ENCODE data around the gene CCL27.

The CCL27 gene

DNA sequence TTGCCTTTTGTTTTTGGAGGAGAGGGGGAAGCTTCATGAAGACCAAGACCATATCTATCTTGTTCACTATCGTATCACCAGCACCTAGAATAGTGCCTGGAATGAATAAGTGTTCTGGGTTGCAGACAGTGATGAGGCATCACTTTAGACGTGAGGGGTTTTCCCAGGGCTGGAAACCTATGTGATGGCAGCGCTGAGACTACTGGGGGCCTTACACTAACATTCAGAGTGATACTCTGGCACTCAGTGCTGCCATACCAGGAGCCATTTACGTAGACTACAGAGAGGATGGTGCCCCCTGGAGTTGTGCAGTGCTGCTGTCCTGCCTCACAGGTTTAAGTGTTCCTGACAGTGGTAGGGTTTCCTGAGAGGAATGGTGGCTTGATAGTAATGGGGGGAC is 21.7 kb upstream of the CCL27 start:
- DNase-seq: no peak

DNA sequence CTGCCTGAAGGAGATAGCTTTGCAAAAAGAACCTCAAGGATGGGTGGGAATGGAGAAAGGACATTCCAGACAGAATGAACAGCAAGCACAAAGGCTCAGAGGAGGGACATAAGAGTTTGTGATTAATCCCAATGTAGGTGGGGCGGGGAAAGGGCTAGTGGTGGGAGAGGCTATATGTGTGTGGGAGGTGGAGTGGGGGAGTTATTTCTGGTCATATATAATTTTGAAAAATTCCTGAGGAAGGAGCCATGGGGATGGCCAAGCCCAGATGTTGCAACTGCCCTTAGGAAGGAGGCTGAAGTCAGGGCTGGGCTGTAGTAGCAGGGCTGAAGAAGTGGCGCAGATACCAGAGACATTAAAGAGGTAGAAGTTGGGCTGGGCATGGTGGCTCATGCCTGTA is 13.4 kb upstream of the CCL27 start:
- DNase-seq: no peak

DNA sequence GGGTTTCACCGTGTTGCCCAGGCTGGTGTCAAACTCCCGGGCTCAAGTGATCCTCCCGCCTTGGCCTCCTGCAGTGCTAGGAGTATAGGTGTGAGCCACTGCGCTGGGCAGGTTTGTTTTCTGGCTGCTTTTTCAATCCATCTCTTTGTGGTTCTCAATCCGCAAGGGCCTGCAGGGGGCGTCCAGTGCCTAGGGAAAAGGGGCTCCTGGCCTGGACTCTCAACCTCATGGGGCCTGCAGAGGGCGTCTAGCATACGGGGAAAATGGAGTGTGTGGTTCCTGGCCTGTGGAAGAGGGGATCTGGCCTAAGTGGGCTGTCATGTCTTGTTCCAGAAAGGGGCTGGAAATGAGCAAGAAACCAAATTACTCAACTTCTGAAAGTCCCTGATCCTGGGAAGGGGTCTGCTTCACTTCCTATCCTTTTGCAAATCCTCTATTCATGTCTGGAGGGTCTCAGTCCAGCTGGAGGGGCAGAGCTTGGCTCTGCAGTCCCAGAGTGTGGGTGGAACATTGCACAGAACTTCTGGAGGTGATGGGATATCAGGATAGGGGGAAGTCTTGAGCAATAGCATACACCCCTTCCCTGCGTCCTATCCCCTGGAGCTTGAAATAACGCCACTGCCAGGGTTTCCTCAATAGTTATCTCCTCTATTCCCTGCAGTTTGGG is 12.7 kb upstream of the CCL27 start:
- peak; percentile 89 for DNase-seq

DNA sequence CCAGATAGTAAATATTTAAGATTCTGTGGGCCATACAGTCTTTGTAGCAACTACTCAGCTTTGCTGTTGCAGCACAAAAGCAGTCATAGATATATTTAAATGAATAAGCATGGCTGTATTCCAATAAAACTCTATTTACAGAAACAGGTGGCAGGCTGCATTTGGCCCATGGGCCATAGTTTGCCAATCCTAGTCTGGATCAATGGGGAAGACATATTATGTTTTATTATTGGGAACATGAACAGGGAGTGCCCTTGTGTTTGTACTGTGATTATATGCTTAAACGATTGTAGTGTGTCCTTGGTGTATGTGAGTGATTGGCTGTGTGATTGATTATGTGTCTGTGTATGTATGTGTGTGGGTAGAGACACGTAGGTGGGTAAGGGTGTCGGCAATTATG is 12.0 kb upstream of the CCL27 start:
- DNase-seq: no peak

DNA sequence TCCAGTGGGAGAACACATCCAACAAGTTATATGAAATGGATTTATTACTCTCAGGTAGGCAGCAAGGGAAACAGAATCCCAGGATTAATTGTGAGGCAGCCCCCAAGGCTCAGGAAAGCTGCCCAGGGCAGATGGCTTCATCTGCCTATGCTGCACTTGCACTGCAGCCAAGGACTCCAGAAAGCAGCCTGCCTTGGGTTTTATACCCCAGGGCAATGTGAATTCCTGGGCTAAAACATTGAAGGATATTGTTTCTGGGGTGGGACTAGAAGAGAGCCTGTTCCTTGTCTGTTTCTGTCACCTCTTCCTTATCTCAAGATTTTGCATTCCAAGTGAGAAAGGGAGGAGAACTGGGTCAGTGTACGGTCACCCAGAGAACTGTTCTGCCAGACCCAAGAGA is 8.8 kb upstream of the CCL27 start:
- DNase-seq: no peak

DNA sequence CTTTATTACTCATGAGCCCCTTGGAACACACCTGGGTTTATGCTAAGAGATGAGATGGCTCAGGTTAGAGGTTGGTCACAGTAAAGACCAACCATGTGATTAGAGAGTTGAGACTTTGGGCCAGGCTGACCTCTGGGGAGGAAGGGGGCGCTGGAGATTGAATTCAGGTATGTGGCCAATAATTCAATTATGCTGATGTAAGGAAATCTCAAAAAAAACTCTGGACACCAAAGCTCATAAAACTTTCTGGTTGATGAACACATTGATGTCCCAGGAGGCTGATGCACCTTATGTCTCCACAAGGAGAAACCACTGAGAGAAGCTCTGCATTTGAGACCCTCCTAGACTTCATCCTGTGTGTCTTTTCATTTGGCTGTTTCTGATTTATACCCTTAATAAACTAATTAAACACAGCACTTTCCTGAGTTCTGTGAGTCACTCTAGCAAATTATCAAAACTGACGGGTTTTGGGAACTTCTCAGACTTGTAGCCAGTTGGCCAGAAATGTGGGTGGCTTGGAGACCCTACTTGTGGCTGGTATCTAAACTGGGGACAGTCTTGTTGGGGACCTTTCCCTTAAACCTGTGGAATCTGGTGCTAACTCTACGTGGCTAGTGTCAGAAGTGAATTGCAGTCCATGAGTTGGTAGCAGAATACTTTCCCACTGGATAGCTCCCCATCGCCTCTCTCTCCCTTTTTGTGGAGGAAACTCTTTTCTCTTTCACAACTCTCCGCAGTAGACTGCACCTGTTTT is 7.5 kb upstream of the CCL27 start:
- DNase-seq: no peak

DNA sequence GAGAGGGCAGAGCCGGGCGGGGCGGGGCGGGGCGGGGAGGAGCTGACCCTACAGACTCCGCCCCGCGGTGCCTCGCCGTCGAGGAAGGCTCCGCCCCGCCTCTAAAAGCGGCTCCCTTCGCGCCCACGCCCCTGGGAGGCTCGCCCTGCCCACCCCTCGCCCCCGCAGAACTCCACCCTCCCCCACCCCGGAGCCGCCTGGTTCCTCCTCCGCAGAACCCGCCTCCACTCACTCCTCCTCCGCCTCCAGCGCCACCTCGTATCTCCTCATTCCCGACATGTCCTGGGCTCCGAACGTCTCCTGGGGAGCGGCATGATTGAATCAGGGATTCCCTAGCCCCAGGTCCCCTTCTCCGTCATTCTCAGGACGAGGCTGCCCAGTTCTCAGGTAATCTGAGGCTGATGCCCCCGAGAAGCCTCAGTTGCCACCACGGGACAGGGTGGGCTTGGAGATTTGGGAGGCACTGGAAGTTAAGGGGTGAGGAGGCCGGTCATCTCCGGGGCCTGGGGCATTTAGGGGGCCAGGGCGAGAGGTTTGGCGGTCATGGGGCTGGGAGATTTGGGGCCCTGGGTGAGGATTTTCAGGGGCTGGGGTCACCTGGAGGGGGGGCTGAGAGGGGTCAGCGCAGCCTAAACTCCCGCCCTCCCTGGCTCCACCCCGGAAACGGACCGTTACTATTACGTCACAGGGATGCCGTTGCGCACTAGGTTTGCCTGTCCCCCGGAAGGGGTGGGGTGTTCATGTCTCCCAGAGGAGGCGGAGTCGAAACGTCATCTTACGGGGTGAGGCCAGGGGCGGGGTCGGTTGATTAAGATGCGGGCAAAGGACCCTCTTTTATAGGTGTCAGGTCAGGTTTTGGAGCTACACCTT is 3.2 kb upstream of the CCL27 start:
- DNase-seq: peak; percentile 98

DNA sequence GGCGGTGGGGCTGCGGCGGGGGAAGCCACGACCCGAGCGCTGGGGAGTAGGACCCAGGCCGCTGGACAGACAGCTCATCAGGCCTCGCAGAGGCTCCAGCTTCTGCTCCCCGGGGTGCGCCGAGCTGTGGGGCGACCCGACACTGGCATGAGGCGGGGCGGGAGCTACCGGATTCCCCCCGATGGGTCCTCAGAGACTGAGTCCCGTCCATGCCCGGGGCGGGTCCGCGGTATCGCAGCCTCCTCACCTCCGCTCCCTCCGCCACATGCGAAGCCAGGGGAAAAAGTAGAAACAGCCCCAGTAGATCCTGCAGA is 2.6 kb upstream of the CCL27 start:
- DNase-seq: no peak

DNA sequence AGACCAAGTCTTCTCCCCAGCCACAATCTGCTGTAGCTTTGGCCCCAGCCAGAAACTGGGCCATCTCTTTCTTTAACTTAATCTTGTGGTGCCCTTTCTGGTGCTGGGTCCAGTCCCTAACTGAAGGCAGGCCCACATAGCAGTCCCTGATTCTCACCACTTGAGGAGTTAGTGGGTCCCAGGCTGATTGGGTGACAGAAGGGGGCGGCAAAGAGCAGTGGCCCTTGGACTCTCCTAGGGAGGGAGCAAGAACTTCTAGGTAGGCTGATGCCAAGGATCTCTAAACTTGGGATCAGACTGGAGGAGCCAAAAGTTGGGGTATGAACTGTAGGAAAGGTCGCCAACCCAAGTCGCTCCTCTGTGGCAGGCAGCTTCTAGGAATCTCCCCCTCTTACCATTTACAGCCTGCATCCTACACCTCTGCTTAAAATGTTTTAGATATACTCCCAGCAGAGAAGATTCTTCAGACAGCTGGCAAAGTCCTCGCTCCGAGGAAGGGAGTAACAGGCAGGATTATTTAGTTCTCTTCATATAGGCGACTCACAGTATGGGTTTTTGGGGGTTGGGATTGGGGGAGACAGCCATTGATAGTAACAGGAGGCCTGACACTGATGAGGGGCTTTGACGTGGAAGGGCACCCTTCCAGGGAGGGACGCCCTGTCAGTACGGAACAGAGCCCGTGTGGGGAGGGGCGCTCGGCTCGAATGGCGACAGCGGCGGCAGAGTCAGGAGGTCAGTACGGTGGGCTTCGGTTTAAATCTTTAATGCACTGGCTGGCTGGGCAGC is 2.0 kb upstream of the CCL27 start:
- peak; percentile 13 for DNase-seq

DNA sequence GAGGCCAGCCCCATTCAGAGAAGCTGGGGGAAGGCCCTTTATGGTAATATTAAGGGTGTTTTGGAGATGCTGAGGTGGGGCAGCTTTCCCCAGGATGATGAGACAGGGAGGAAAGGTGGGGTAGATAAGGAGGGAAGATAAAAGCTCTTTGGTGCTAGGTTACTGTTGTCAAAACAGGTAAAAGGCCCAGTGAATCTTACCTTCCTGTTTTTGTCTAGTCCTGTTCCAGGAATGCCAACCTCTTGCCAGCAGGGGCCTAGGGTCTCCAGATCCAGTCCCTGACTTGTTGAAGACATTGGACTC is 797 bp upstream of the CCL27 start:
- DNase-seq: no peak

DNA sequence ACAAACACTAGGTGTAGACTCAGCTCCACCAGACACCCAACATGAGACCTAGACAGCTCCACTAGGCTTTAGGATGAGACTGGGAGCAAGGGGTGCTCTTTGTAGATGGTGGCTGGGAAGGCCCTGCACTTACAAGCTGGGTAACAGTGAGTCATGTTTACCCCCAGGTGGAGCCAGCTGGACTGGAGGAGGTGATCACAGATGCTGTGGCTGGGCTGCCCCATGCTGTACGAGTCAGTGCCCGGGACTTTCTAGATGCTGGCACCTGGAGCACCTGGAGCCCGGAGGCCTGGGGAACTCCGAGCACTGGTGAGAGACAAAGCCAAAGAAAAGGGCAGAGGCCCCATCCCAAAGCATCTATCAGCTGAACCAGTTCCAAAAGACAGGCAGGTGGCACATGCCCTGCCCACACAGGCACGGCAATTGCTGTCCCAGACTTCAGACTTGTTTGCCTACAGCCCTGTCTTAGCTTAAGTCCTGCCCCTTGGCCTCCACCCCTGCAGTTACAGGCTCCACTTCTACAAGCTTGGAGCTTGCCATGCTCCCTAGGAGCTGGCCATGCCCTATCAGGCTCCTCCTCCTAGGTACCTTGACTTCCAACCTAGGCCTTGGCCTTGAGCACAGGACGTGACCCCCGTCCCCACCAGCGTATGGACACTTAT is 2.7 kb downstream of the CCL27 start:
- DNase-seq: no peak

DNA sequence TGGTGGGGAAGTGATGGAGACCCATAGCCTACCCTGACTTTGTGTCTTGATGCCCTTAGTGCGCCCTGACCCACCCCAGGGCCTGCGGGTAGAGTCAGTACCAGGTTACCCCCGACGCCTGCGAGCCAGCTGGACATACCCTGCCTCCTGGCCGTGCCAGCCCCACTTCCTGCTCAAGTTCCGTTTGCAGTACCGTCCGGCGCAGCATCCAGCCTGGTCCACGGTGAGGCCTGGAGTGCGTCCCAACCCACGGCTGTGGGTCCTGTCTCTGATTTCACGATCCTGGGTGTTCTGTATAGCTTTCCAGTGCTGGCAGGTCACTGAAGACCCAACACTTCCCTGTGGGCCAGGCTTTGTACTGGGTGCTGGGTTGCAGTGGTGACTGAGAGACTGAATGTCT is 4.0 kb downstream of the CCL27 start:
- no peak for DNase-seq

DNA sequence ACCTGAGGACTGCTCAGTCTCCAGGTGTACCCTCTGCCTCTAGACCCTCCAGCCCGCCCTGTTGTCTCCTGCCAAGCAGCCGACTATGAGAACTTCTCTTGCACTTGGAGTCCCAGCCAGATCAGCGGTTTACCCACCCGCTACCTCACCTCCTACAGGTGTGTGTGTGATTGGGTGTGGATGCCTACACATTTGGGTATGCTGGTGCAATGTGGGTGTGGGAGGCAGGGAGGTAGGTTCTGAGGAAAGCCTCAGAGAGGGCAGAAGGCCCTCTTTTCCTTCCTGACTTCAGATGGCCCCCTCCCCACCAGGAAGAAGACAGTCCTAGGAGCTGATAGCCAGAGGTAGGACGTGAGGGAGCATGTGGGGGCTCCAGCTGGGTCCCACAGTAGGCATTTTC is 5.5 kb downstream of the CCL27 start:
- DNase-seq: no peak

DNA sequence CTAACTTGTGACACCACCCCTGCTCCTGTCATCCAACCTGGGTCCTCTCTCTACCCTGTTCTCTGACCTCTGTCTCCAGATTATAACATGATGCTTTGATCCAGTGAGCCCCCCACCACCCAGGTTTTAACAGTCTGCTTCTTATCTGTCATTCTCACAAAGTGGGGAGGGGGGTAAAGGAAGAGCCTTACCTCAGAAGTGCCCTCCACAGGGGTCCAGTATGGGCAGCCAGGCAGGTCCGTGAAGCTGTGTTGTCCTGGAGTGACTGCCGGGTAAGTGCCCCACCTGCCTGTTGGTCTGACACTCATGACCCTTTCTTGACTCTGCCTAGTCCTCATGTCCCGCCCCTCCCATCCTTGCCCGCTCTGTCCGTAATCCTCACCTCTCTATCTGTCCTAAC is 7.1 kb downstream of the CCL27 start:
- no peak for DNase-seq

DNA sequence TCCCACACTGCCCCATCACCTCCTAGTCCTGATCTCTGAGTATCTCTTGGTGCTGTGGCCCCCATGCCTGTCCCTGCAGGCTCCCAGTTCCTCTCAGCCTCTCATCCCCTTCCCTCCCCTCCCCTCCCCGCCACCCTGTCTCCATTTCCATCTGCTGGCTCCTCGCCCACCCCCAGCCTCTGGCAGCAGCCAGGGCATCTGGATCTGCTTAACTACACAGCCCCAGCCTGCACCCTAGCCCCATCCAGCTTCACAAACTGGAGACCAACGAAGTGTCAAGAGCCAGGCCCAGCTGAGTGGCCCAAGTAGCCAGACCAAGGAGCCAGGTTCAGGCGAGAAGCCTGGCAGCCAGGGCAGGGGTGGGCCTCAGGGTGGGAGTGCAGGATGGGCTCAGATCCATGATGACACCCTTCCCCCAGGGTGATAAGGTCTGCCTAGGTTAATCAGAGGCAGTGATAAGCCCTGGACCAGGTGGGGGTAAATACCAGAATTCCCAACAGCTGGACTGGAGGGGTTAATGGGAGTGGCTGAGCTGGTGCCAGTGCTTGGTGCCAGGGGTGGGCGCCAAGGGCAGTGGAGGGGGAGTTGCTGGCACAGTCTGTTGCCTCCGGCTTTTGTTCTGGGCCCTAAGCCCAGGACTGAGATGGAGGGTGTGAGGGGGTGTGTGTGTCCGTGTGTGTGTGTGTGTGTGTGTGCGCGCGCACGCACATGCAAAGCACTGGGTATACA is 8.0 kb downstream of the CCL27 start:
- peak; percentile 92 for DNase-seq

DNA sequence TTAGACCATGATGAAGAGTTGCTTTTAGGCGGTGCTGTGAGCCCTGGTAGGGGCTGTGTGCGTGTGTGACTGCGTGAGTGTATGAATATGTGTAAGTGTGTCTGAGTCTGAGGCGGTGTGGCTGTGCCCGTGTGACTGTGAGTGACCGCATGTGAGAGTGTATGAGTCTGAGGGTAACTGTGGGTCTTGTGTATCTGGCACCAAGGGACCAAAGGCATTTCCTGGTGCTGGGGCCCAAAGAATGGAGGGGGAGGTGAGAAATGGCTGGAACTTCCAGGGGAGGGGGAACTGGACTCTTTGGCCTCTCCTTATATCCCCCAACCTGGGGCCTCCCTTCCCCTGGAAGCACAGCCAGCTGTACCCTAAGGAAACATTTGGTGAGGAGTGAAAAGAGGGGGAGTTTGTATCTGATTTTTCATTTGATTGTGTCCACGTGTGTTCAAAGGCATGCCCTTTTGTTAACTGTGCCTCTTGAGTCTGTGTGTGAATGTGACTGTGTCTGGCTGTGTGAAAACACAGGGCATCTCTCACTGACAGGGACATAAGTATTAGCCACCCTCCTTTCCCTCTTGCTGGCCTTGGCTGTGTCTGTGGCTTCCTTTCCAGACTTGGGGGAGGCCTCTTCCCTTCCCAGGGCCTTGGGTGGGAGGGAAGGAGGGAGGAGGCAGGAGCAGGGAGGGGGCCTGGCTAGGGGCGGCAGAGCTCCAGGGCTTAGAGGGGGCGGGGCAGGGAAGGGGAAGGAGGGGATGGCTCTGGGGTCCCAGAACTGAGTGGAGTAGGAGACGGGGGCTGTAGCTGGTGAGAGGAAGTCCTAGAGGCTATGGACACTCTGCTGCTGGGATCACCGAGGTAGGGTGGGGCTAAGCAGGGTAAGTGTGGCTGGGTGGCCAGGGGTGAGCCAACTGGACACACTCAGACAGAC is 9.0 kb downstream of the CCL27 start:
- no peak for DNase-seq

DNA sequence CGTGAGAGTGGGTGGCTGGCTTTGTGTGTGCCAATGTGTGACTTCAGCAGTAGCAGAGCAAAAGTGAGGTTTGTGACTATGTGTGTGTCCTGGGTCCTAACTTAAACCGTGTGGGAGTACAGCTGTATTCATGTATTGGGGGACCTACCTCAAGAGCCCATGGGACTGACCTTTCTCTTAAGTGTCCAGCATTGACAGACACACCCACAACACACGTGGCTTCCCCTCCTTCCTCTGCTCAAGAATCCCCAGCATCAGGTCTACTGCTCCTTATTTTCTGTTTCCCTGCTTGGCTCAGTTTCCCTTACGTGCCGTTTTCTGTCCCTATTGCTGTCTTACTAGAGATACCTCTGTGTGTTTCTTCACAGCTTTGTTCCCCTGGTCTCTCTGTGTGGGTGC is 9.9 kb downstream of the CCL27 start:
- no peak for DNase-seq

DNA sequence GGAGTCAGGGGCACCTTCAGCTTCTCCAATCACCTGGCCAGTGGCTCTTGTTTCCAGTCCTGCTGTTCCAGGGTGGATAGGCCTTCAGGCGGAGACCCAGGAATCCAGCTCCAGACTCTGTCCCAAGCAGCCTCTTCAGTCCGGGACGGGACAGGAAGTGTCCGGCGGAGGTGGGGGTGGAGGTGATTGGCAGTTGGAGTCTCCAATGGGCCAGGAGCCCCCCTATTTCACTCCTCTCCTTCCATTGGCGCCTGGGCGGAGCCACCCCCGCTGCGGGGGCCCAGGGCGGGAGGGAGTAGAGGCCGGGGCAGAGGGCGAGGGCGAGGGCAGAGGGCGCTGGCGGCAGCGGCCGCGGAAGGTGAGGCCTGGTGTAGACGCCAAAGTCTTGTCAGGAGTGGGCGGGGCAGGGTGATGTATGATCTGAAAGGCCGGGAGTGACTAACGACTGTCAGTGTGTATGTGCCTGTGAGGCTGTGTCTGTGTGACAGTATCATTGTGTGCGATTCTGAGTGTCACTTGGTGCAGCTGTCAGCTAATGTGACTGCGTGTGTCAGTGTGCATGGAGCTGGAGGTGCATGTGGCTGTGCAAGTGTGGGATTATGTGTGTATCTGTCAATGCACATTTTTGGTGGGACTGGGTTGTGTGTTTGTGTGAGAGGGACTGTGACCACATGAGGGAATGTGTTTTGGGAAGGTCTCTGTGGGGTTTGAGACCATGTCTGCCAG is 10.4 kb downstream of the CCL27 start, which contains the start of gene IL11RA:
Gene IL11RA, plus strand, starts transcription at position 310 of the 726 bp plus-strand sequence. CDS start 3,033 bp downstream, outside the sequence.
- no peak for DNase-seq

DNA sequence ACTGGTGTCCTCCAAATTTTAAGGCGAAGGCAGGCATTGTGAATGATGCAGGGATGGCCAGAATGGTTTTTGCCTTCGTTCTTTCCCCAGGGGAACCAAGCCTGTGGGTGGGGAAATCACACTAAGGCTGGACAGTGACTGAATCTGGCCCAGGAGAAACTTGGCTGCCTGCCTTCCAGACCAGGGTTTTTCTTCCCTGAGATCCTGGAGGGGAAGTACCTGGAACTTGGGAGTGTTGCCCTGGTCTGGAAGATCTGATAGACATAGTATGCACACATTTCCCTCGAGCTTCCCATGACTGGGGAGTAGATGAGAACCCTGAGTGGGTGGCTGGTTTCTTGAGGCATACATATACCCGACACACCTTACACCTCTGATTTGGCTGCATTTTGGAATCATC is 11.1 kb downstream of the CCL27 start:
- DNase-seq: no peak

DNA sequence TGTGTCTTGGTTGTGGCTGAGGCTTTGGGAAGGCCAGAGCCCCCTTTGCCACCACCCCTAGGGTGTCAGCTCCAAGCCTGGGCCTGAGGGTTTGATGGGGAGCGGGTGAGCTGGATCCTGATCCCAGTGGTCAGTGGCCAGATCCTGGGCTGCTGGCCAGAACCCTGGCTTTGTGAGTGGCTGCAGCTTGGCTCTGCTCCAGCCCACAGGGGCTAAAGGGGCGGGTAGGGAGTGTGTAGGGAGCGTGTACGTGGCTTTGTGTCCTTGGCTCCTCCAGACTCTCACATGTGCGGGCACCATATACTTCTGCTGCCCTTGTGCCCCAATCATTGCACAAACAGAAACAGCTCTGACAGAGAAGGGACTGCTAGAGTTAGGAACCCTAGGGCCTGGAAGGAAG is 11.6 kb downstream of the CCL27 start:
- no peak for DNase-seq
